Pancreas (tissue), 10 donors: ENCODE results near the gene ZSCAN5C. TPM values are rescaled to one million over a fixed set of nuclear protein-coding genes. Genes with fewer than 3 reads are reported as not detected.

ENCODE experiments used
- ATAC-seq, 4 donors: fragments of 200-7000 bp; cut with Tn5 transposase; one replicate each; pipeline versions ENCODE4 v1.8.0 to v1.9.1; 2020; ENCODE audit warnings: mild to moderate bottlenecking in 4 of 4, moderate library complexity in 4 of 4
- DNase-seq, 6 donors: peaks; one replicate each; pipeline ENCODE4 v3.0.0-alpha.2; 2020
- FAIRE-seq: peaks from 2 replicates; lab custom pipeline; 2012; peaks lifted over from hg19 to GRCh38; lab: Jason Lieb, UNC
- H3K27ac ChIP-seq, 4 donors: fragments of 200-600 bp; sonication (generic); 1 replicate in 3 of 4; 2 replicates in 1 of 4; pipeline versions ENCODE4 v1.5.0 to v1.8.0; 2020
- H3K27me3 ChIP-seq, 4 donors: fragments of 200-600 bp; one replicate each; pipeline ENCODE4 v1.8.0; 2021
- H3K36me3 ChIP-seq, 3 donors: fragments of 200-600 bp; sonication (generic) in 1 of 3; one replicate each; pipeline versions ENCODE4 v1.5.0 to v1.8.0; 2020 to 2021
- H3K4me1 ChIP-seq, 3 donors: fragments of 200-600 bp; one replicate each; pipeline ENCODE4 v1.8.0; 2021
- H3K4me3 ChIP-seq, 4 donors: fragments of 200-600 bp; sonication (generic) in 2 of 4; one replicate each; pipeline versions ENCODE4 v1.5.0 to v1.8.0; 2020 to 2021
- H3K9me3 ChIP-seq, 4 donors: fragments of 200-600 bp; one replicate each; pipeline ENCODE4 v1.8.0; 2021
- whole genome bisulfite sequencing, 2 donors: extraction: QIAGEN DNeasy Blood & Tissue Kit; methylation state at CpG; one replicate each; pipeline ENCODE4 v1.1.7; 2013; 5-methylcytosine and 5-hydroxymethylcytosine counted together
- intact Hi-C, 3 donors: fragments of 100-400 bp; cut with DNase I; formaldehyde crosslinking; loops; one replicate each; pipeline versions ENCODE4 v1.11.1 to v1.14.2; 2022
- polyA plus RNA-seq, 2 donors: library from polyadenylated mRNA; stranded (reverse); fragments of 200-250 nt; gene quantifications; one replicate each; pipeline ENCODE4 v1.2.3, GENCODE V29; 2013
- total RNA-seq, 6 donors: library from RNA; stranded (reverse); fragmentation: NEBNext Ultra II Directional in 4 of 6; extraction: Animal tissue kit (Norgen Biotek cat#: 25700) in 4 of 6; gene quantifications; one replicate each; pipeline versions ENCODE4 v1.2.1 to v1.2.4, GENCODE V29; 2021 to 2023
- TF ChIP-seq, protein P1 (sequence below), 4 donors: fragments of 200-600 bp; sonication (generic) in 3 of 4; IDR thresholded peaks; one replicate each; pipeline versions ENCODE4 v1.5.0 to v1.8.0; 2021; ENCODE audit warnings: antibody characterized with exemption in 4 of 4
- donor health status: healthy with polysubstance abuse.
- donor health status: DM: no; HTN: no; CAD: no; lungs with moderate emphysema.
- donor health status: DM: no; HTN: no; CAD: no.
- donor health status: control.
- donor health status: control.
- donor health status: Bipolar disorder and iron deficiency.
- donor health status: DM: yes; HTN: yes; CAD: no.
- donor health status: DM: no; HTN: no; CAD: no.
- donor health status: DM: no; HTN: no; CAD: no.
- donor health status: DM: yes; HTN: yes; CAD: no.

The ZSCAN5C gene, protein sequence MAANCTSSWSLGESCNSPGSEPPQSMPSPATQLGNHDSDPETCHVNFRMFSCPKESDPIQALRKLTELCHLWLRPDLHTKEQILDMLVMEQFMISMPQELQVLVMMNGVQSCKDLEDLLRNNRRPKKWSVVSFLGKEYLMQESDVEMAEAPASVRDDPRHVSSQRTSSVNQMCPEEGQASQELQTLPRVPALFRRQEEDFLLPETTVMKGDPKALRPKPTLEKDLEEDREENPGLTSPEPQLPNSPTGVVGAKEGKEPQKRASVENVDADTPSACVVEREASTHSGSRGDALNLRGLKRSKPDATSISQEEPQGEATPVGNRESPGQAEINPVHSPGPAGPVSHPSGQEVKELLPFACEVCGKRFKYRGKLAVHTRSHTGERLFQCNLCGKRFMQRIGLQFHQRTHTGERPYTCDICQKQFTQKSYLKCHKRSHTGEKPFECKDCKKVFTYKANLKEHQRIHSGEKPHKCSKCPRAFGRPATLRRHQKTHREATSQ
- total RNA-seq (not detected), polyA plus RNA-seq (not detected)

DNA sequence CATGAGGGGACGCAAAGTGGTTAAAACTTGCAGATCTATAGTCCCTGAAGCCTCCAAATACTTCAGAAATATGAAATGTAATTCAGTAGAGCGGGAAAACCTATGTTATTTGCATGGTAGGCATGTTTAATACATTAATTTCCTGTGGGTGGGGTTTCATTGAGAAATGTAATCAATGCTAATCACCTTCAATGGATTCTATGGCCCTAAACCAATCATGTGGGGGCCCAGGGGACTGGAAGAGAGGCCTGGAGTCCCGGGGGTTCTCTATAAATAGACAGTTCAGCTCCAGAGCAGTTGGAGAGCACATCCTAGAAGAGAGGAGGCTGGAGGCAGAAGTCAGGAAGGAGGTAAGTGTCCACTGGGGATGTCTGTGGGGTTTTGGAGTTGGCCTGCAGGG, at the start of gene ZSCAN5C:
ZSCAN5C (plus strand) TSS at position 301 of the 400 bp plus-strand sequence. CDS start 3,641 bp downstream, outside the sequence.
- H3K27ac ChIP-seq = no peak within 1 kb of the TSS
- no peaks in the 10 kb centered on the region for H3K4me1 ChIP-seq
- intact Hi-C loops = no loop called here
- H3K4me3 ChIP-seq = no peak within 1 kb of the TSS
- no peak for DNase-seq
- 74 to 76% methylated on average over 3 of the region's 3 CpGs for WGBS, 2 donors
- FAIRE-seq = no peak
- TF ChIP-seq, protein P1, sequence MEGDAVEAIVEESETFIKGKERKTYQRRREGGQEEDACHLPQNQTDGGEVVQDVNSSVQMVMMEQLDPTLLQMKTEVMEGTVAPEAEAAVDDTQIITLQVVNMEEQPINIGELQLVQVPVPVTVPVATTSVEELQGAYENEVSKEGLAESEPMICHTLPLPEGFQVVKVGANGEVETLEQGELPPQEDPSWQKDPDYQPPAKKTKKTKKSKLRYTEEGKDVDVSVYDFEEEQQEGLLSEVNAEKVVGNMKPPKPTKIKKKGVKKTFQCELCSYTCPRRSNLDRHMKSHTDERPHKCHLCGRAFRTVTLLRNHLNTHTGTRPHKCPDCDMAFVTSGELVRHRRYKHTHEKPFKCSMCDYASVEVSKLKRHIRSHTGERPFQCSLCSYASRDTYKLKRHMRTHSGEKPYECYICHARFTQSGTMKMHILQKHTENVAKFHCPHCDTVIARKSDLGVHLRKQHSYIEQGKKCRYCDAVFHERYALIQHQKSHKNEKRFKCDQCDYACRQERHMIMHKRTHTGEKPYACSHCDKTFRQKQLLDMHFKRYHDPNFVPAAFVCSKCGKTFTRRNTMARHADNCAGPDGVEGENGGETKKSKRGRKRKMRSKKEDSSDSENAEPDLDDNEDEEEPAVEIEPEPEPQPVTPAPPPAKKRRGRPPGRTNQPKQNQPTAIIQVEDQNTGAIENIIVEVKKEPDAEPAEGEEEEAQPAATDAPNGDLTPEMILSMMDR (IDR thresholded peaks at IDR 0.05) = no peak
- ATAC-seq = no peak
- H3K27me3 ChIP-seq = no peaks in the 10 kb centered on the region
- H3K9me3 ChIP-seq = no peaks in the 10 kb centered on the region
- H3K36me3 ChIP-seq = no peaks in the 10 kb centered on the region

DNA sequence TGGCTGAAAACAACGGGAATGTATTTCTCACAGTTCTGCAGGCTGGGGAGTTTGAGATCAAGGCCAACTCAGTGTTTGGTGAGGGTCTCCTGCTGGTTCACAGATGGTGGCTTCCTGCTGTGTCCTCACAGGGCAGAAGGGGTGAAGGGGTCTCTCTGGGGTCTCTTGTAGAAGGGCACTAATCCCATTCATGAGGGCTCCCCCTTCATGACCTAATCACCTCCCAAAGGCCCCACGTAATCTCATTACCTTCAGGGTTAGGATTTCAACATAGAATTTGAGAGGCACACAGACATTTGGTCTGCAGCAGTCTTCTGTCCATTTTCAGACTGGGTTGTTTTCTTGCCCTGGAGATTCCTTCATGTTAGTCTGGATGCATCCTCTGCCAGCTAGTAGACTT, 49.4 kb upstream of the ZSCAN5C start:
- intact Hi-C loops = loop anchor here in 2 of 3 donors (5.0 to 10.0 kb wide), 2 partner anchors 45 to 48 kb away; no protein-coding TSS in a partner anchor
- FAIRE-seq (no peak), DNase-seq (no peak), ATAC-seq (no peak)
- Histone ChIP-seq H3K27ac (peak overlapping the region in 3 of 4 donors; percentile 18 to 73 (median 70)), H3K4me3 (no peak overlapping the region), H3K36me3 (peaks cover 0 to 16% (median 0%) of the 10 kb centered on the region in 3 donors), H3K27me3 (no peaks in the 10 kb centered on the region), H3K4me1 (peaks cover 18 to 26% (median 18%) of the 10 kb centered on the region in 3 donors), H3K9me3 (no peaks in the 10 kb centered on the region)
- TF ChIP-seq, protein P1 (IDR thresholded peaks at IDR 0.05) = no peak
- 35 to 36% methylated on average over 2 of the region's 2 CpGs for WGBS, 2 donors

DNA sequence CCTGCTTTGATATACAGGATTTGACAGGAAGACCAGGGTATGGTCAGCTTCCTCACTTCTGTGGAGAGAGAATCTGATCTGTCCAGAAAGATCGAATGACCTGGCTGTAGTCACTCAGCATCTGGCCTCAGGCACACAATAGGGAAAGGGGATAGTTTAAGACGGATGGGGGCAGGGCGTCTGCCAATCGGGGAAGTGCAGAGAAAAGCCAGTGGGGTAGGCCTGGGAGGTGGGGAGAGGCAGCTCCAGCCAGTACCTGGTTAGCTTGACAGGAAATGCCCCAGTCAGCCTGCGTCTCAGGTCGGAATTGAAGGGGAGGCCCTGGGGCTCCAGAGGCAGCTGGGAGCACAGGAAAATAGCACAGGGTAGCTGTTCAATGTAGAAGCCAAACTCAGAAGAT, 48.6 kb upstream of the ZSCAN5C start:
- no peak overlapping the region for H3K4me3 ChIP-seq
- no peak for FAIRE-seq
- intact Hi-C loops = loop anchor here in 2 of 3 donors (5.0 to 10.0 kb wide), 2 partner anchors 46 to 49 kb away; no protein-coding TSS in a partner anchor
- H3K9me3 ChIP-seq = no peaks in the 10 kb centered on the region
- ATAC-seq = peak; percentile 51 to 69 (median 58)
- peaks cover 0 to 16% (median 0%) of the 10 kb centered on the region in 3 donors for H3K36me3 ChIP-seq
- WGBS, 2 donors = 25% methylated on average over 6 of the region's 6 CpGs
- H3K27ac ChIP-seq = peak overlapping the region in 3 of 4 donors; percentile 18 to 73 (median 70)
- peaks cover 18 to 26% (median 18%) of the 10 kb centered on the region in 3 donors for H3K4me1 ChIP-seq
- peak in 1 of 6 donors; percentile 62 for DNase-seq
- TF ChIP-seq, protein P1 (IDR thresholded peaks at IDR 0.05) = no peak
- H3K27me3 ChIP-seq = no peaks in the 10 kb centered on the region

DNA sequence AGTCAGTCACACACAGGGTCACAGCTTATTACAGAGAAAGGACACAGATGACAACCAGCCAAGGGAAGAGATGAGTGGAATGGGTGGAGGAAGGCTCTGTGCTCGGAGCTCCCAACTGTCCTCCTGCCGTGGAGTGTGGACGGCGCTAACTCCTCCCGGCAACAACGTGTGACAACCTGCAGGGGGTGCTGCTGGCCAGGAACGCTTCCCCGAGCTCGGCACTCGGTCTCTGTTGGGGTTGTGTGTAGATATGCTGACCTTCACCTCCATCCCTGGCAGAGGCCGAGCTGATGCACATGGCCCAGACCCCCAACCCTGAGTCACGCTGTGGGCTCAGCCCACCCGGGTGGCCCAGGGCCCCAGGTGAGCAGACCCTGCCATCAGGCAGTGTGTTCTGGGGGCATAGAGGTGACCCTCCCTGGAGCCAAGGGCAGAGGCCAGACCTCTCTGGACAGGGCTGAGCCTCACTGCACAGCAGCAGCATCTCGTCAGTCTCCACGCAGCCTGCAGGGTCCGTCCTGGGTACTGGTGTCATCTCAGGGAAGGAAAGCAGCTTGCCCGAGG, 46.9 kb upstream of the ZSCAN5C start:
- H3K9me3 ChIP-seq = no peaks in the 10 kb centered on the region
- H3K4me3 ChIP-seq = no peak overlapping the region
- no peaks in the 10 kb centered on the region for H3K27me3 ChIP-seq
- peaks cover 0 to 27% (median 3%) of the 10 kb centered on the region in 3 donors for H3K36me3 ChIP-seq
- intact Hi-C loops = loop anchor here in 1 of 3 donors (10.0 kb wide), 1 partner anchor 50 kb away; no protein-coding TSS in a partner anchor
- no peak for FAIRE-seq
- TF ChIP-seq, protein P1 (IDR thresholded peaks at IDR 0.05) = peak in 2 of 4 donors; percentile 13 to 22
- DNase-seq = peak in 3 of 6 donors; percentile 51 to 76 (median 67)
- H3K27ac ChIP-seq = no peak overlapping the region
- ATAC-seq = peak; percentile 55 to 66 (median 61)
- H3K4me1 ChIP-seq = peaks cover 18 to 26% (median 18%) of the 10 kb centered on the region in 3 donors
- 46 to 52% methylated on average over 16 to 17 of the region's 17 CpGs for WGBS, 2 donors
